ENCODE results near the gene GPALPP1. TPM values are rescaled to one million over a fixed set of nuclear protein-coding genes. Genes with fewer than 3 reads are reported as not detected.

GPALPP1 gene
- total RNA-seq, 1 donor from 2014 or later, result 70.7 TPM

GRCh38 chr13:45021250-45021649, 31.9 kb downstream of the GPALPP1 start:
- no peak for DNase-seq (ENCODE audit: low spot score)
- no peaks in the 10 kb centered on the region for H3K27me3 Mint-ChIP-seq (ENCODE audit: insufficient read depth, low read depth)

GRCh38 chr13:45024847-45025246, 35.5 kb downstream of the GPALPP1 start:
- Mint-ChIP-seq H3K27ac (no peak overlapping the region), H3K36me3 (peaks cover 11% of the 10 kb centered on the region), H3K4me1 (no peaks in the 10 kb centered on the region), H3K4me3 (no peak overlapping the region), H3K27me3 (ENCODE audit: insufficient read depth, low read depth) (no peaks in the 10 kb centered on the region), H3K9me3 (no peaks in the 10 kb centered on the region)
- H2AFZ ChIP-seq (replicated peaks), result no peak overlapping the region
- H3K79me2 ChIP-seq (ENCODE audit: low read depth), result no peaks in the 10 kb centered on the region
- H3K9me3 ChIP-seq (ENCODE audit: low read depth), result no peaks in the 10 kb centered on the region
- DNase-seq (ENCODE audit: low spot score), result no peak
- H3K36me3 ChIP-seq, result peaks cover 16% of the 10 kb centered on the region
- no peak overlapping the region for H3K4me2 ChIP-seq
- no peak overlapping the region for H3K4me3 ChIP-seq
- H3K9ac ChIP-seq, result no peak overlapping the region
- H3K27ac ChIP-seq, result no peak overlapping the region
- no peaks in the 10 kb centered on the region for H4K20me1 ChIP-seq (ENCODE audit: low read depth)
- no peaks in the 10 kb centered on the region for H3K27me3 ChIP-seq
- no peaks in the 10 kb centered on the region for H3F3A ChIP-seq (ENCODE audit: low read depth)
- TF ChIP-seq EZH2phosphoT487 (IDR thresholded peaks at IDR 0.05) (no peak), EZH2 (IDR thresholded peaks at IDR 0.05) (no peak), CTCF (IDR thresholded peaks at IDR 0.05) (no peak)
- H3K4me1 ChIP-seq, result no peaks in the 10 kb centered on the region

More at GRCh38 chr13:45021250-45021649, 31.9 kb downstream of the GPALPP1 start:
- Histone ChIP-seq H3F3A (ENCODE audit: low read depth) (no peaks in the 10 kb centered on the region), H3K4me3 (no peak overlapping the region), H3K27ac (no peak overlapping the region), H3K4me2 (no peak overlapping the region), H3K79me2 (ENCODE audit: low read depth) (no peaks in the 10 kb centered on the region), H3K4me1 (no peaks in the 10 kb centered on the region), H2AFZ (replicated peaks) (no peak overlapping the region), H3K9ac (no peak overlapping the region), H3K36me3 (peaks cover 16% of the 10 kb centered on the region), H3K27me3 (no peaks in the 10 kb centered on the region), H4K20me1 (ENCODE audit: low read depth) (no peaks in the 10 kb centered on the region), H3K9me3 (ENCODE audit: low read depth) (no peaks in the 10 kb centered on the region)
- H3K27ac Mint-ChIP-seq, result no peak overlapping the region
- TF ChIP-seq EZH2 (IDR thresholded peaks at IDR 0.05) (no peak), EZH2phosphoT487 (IDR thresholded peaks at IDR 0.05) (no peak), CTCF (IDR thresholded peaks at IDR 0.05) (no peak)
- H3K36me3 Mint-ChIP-seq, result peaks cover 18% of the 10 kb centered on the region
- H3K4me3 Mint-ChIP-seq, result no peak overlapping the region
- H3K4me1 Mint-ChIP-seq, result no peaks in the 10 kb centered on the region
- no peaks in the 10 kb centered on the region for H3K9me3 Mint-ChIP-seq

- H3K36me3 ChIP-seq, result no peaks in the 10 kb centered on the region
- TF ChIP-seq EZH2phosphoT487 (IDR thresholded peaks at IDR 0.05) (no peak), CTCF (IDR thresholded peaks at IDR 0.05) (no peak), EZH2 (IDR thresholded peaks at IDR 0.05) (no peak)
- Mint-ChIP-seq H3K4me3 (no peak overlapping the region), H3K36me3 (peaks cover 7% of the 10 kb centered on the region), H3K9me3 (no peaks in the 10 kb centered on the region), H3K27ac (no peak overlapping the region), H3K27me3 (ENCODE audit: insufficient read depth, low read depth) (no peaks in the 10 kb centered on the region), H3K4me1 (no peaks in the 10 kb centered on the region)
- H3K79me2 ChIP-seq (ENCODE audit: low read depth), result no peaks in the 10 kb centered on the region
- no peaks in the 10 kb centered on the region for H3K4me1 ChIP-seq
- no peak overlapping the region for H2AFZ ChIP-seq (replicated peaks)
- H3K27me3 ChIP-seq, result no peaks in the 10 kb centered on the region
- no peak overlapping the region for H3K4me2 ChIP-seq
- no peak overlapping the region for H3K4me3 ChIP-seq
- no peak overlapping the region for H3K9ac ChIP-seq
- no peak overlapping the region for H3K27ac ChIP-seq
- no peak for DNase-seq (ENCODE audit: low spot score)
- H3F3A ChIP-seq (ENCODE audit: low read depth), result peaks cover 3% of the 10 kb centered on the region
- H4K20me1 ChIP-seq (ENCODE audit: low read depth), result no peaks in the 10 kb centered on the region
- H3K9me3 ChIP-seq (ENCODE audit: low read depth), result no peaks in the 10 kb centered on the region
Observed at GRCh38 chr13:45034342-45034741, 45.0 kb downstream of the GPALPP1 start.
